ENCODE measurements around the gene MACF1.
"Not testable (repeated sequence)": the region's sequence is repeated elsewhere in the genome, so short reads cannot be mapped to it uniquely, and the experiment has no call there.

Gene MACF1, protein sequence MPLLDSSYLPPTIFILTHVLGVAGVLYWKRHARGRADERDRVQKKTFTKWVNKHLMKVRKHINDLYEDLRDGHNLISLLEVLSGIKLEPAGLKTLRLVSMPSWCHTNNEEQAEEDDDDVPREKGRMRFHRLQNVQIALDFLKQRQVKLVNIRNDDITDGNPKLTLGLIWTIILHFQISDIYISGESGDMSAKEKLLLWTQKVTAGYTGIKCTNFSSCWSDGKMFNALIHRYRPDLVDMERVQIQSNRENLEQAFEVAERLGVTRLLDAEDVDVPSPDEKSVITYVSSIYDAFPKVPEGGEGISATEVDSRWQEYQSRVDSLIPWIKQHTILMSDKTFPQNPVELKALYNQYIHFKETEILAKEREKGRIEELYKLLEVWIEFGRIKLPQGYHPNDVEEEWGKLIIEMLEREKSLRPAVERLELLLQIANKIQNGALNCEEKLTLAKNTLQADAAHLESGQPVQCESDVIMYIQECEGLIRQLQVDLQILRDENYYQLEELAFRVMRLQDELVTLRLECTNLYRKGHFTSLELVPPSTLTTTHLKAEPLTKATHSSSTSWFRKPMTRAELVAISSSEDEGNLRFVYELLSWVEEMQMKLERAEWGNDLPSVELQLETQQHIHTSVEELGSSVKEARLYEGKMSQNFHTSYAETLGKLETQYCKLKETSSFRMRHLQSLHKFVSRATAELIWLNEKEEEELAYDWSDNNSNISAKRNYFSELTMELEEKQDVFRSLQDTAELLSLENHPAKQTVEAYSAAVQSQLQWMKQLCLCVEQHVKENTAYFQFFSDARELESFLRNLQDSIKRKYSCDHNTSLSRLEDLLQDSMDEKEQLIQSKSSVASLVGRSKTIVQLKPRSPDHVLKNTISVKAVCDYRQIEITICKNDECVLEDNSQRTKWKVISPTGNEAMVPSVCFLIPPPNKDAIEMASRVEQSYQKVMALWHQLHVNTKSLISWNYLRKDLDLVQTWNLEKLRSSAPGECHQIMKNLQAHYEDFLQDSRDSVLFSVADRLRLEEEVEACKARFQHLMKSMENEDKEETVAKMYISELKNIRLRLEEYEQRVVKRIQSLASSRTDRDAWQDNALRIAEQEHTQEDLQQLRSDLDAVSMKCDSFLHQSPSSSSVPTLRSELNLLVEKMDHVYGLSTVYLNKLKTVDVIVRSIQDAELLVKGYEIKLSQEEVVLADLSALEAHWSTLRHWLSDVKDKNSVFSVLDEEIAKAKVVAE (N-terminal part only)

DNA sequence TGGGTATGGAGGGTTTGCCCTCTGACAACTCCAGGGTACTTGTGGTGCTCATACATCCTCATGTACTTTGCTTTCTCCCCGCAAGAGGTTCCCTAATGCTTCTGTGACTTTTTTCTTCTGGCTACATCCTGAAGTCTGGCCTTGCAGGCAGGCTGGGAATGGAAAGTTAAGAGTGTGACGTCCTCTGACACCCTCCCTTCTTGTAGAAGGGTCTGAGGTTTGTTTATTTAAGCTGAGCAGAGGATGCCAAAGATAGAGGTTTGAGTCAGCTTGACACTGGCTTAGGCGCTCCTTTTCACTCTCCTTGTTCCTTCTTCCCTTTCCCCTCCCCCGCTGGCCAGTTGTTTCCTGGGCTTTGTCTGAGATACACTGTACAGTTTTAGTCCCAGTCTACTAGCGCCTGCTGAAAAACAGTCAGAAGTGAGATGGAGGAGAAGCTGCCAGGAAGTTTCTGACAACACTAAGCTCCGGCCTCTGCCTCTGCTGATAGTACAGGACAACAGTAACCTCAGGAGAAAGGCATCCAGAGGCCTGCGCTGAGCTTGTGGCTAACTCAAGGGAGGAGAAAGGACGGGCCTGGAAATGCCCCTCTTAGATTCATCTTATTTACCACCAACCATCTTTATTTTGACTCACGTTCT lies at the start of gene MACF1:
MACF1 (plus strand) TSS at position 255 of the 641 bp plus-strand sequence; CDS start at position 583, 328 bp downstream.
- H3K27me3 ChIP-seq (ENCODE audit: low read depth, low read length) = no peaks in the 10 kb centered on the region
- H3K27ac ChIP-seq (ENCODE audit: low read length) = peak within 1 kb of the TSS; percentile 98
- H3K9me3 ChIP-seq (ENCODE audit: control insufficient read depth in 1 of 2, low read length in 2 of 2) = no peaks in the 10 kb centered on the region
- H3K4me1 ChIP-seq (ENCODE audit: control insufficient read depth in 1 of 2, insufficient read depth in 2 of 2, low read length in 2 of 2) = peaks cover 0 to 17% of the 10 kb centered on the region in 2 donors
- peak within 1 kb of the TSS; percentile 74 to 76 for H3K4me3 ChIP-seq (ENCODE audit: low read depth in 1 of 2, low read length in 2 of 2)
- H3K36me3 ChIP-seq (ENCODE audit: control insufficient read depth in 1 of 2, insufficient read depth in 2 of 2, low read length in 2 of 2) = peaks cover 0 to 15% of the 10 kb centered on the region in 2 donors

- Histone ChIP-seq H3K36me3 (ENCODE audit: control insufficient read depth in 1 of 2, insufficient read depth in 2 of 2, low read length in 2 of 2) (no peaks in the 10 kb centered on the region), H3K27ac (ENCODE audit: low read length) (no peak overlapping the region), H3K4me1 (ENCODE audit: control insufficient read depth in 1 of 2, insufficient read depth in 2 of 2, low read length in 2 of 2) (peaks cover 19 to 55% of the 10 kb centered on the region in 2 donors), H3K27me3 (ENCODE audit: low read depth, low read length) (no peaks in the 10 kb centered on the region), H3K9me3 (ENCODE audit: control insufficient read depth in 1 of 2, low read length in 2 of 2) (no peaks in the 10 kb centered on the region), H3K4me3 (ENCODE audit: low read depth in 1 of 2, low read length in 2 of 2) (no peak overlapping the region)
Observed at GRCh38 chr1:39157304-39157703, 47.2 kb upstream of the MACF1 start.

- H3K27me3 ChIP-seq (ENCODE audit: low read depth, low read length) = no peaks in the 10 kb centered on the region
- H3K36me3 ChIP-seq (ENCODE audit: control insufficient read depth in 1 of 2, insufficient read depth in 2 of 2, low read length in 2 of 2) = no peaks in the 10 kb centered on the region
- peak overlapping the region; percentile 70 for H3K27ac ChIP-seq (ENCODE audit: low read length)
- H3K4me1 ChIP-seq (ENCODE audit: control insufficient read depth in 1 of 2, insufficient read depth in 2 of 2, low read length in 2 of 2) = peaks cover 10 to 46% of the 10 kb centered on the region in 2 donors
- no peaks in the 10 kb centered on the region for H3K9me3 ChIP-seq (ENCODE audit: control insufficient read depth in 1 of 2, low read length in 2 of 2)
- H3K4me3 ChIP-seq (ENCODE audit: low read depth in 1 of 2, low read length in 2 of 2) = peak overlapping the region in 1 of 2 donors; percentile 30
Observed at GRCh38 chr1:39158327-39159086, 46.0 kb upstream of the MACF1 start.

DNA sequence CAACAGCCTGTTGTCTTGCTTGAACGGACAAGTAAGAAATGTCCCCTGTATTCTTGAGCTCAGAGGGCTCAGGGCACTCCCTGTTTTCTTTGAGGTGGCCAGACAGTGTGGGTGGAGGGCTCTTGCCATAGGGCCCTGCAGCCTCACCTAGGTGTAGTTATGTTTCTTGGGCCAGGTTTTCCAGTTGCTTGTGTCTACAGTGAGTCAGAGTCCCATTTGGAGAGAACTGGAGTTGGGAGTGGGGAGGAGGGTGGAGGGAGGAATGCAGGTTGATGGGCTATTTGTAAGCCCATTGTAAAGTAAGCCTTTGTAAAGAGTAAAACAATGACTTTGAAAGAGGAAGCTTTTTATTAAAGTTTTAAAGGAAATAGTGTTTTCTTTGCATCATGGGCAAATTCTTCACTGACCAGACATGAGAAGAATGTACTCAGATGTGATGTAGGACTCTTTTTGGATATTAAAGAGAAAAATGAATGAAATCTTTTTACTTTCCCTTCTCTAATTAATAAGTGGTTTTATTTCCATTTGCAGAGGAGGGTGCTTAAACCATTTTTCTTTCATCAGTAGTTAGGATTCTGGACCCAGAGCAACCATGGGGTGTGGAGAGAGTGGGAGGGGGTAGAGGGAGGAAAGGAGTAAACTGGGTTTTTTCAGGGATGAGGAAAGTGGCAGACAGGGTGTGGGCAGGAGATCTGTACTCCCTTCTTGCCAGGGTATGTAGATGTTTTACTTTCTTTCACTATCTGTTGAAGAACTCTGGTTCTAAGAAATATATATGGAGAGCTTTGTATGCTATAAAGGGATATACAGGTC lies 45.1 kb upstream of the MACF1 start:
- peak overlapping the region; percentile 70 for H3K27ac ChIP-seq (ENCODE audit: low read length)
- no peaks in the 10 kb centered on the region for H3K27me3 ChIP-seq (ENCODE audit: low read depth, low read length)
- no peaks in the 10 kb centered on the region for H3K9me3 ChIP-seq (ENCODE audit: control insufficient read depth in 1 of 2, low read length in 2 of 2)
- peak overlapping the region in 1 of 2 donors; percentile 30 for H3K4me3 ChIP-seq (ENCODE audit: low read depth in 1 of 2, low read length in 2 of 2)
- H3K4me1 ChIP-seq (ENCODE audit: control insufficient read depth in 1 of 2, insufficient read depth in 2 of 2, low read length in 2 of 2) = peaks cover under 1 to 44% of the 10 kb centered on the region in 2 donors
- H3K36me3 ChIP-seq (ENCODE audit: control insufficient read depth in 1 of 2, insufficient read depth in 2 of 2, low read length in 2 of 2) = no peaks in the 10 kb centered on the region

DNA sequence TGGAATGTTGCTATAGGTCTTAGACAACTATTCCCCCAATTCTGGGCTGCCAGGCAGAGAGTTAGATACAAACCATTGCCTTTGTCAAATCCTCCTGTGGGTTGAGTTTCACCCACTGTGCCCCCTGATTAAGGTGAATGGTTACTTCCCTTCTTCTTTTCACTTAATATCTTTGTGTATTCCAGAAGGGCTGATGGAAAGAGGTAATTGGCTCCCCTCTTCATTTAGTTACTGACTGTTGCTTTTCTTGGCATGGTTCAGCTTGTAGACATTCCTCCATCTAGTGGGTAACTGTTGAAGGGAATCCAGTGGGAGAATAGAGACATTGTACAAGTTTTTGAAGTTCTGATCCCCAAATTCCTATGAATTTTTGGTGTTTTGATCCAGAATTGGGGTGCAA lies 43.8 kb upstream of the MACF1 start:
- H3K27ac ChIP-seq (ENCODE audit: low read length) = no peak overlapping the region
- H3K9me3 ChIP-seq (ENCODE audit: control insufficient read depth in 1 of 2, low read length in 2 of 2) = no peaks in the 10 kb centered on the region
- H3K4me3 ChIP-seq (ENCODE audit: low read depth in 1 of 2, low read length in 2 of 2) = no peak overlapping the region
- no peaks in the 10 kb centered on the region for H3K36me3 ChIP-seq (ENCODE audit: control insufficient read depth in 1 of 2, insufficient read depth in 2 of 2, low read length in 2 of 2)
- no peaks in the 10 kb centered on the region for H3K27me3 ChIP-seq (ENCODE audit: low read depth, low read length)
- peaks cover 0 to 34% of the 10 kb centered on the region in 2 donors for H3K4me1 ChIP-seq (ENCODE audit: control insufficient read depth in 1 of 2, insufficient read depth in 2 of 2, low read length in 2 of 2)

GRCh38 chr1:39161811-39162210 lies 42.7 kb upstream of the MACF1 start:
- not testable (repeated sequence) for H3K36me3 ChIP-seq (ENCODE audit: control insufficient read depth in 1 of 2, insufficient read depth in 2 of 2, low read length in 2 of 2); H3K27me3 ChIP-seq (ENCODE audit: low read depth, low read length); H3K9me3 ChIP-seq (ENCODE audit: control insufficient read depth in 1 of 2, low read length in 2 of 2); H3K4me3 ChIP-seq (ENCODE audit: low read depth in 1 of 2, low read length in 2 of 2); H3K27ac ChIP-seq (ENCODE audit: low read length)
- peaks cover 0 to 34% of the 10 kb centered on the region in 2 donors for H3K4me1 ChIP-seq (ENCODE audit: control insufficient read depth in 1 of 2, insufficient read depth in 2 of 2, low read length in 2 of 2)

GRCh38 chr1:39163469-39163868 lies 41.0 kb upstream of the MACF1 start:
- Histone ChIP-seq H3K27ac (ENCODE audit: low read length) (no peak overlapping the region), H3K9me3 (ENCODE audit: control insufficient read depth in 1 of 2, low read length in 2 of 2) (no peaks in the 10 kb centered on the region), H3K4me1 (ENCODE audit: control insufficient read depth in 1 of 2, insufficient read depth in 2 of 2, low read length in 2 of 2) (peaks cover 0 to 29% of the 10 kb centered on the region in 2 donors), H3K36me3 (ENCODE audit: control insufficient read depth in 1 of 2, insufficient read depth in 2 of 2, low read length in 2 of 2) (no peaks in the 10 kb centered on the region), H3K4me3 (ENCODE audit: low read depth in 1 of 2, low read length in 2 of 2) (no peak overlapping the region), H3K27me3 (ENCODE audit: low read depth, low read length) (no peaks in the 10 kb centered on the region)

DNA sequence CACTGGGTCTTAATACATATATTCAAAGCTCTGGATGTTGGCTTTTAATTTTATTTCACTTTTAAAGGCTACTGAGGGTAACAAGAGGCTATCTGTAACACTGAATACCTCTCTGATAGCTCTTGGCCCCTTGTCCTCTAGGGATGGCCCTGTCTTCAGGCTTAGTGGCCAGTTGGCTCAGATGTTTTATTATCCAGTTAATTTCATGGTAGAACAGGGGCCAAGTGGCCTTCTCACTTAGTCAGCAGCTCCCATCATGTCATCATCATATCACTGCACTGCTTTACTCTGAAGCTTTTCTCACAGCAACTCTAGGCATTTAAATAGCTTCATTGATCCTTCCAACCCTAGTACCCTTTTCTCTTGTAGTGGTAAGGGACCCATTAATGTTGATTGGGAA lies 40.2 kb upstream of the MACF1 start:
- H3K36me3 ChIP-seq (ENCODE audit: control insufficient read depth in 1 of 2, insufficient read depth in 2 of 2, low read length in 2 of 2) = no peaks in the 10 kb centered on the region
- H3K27me3 ChIP-seq (ENCODE audit: low read depth, low read length) = no peaks in the 10 kb centered on the region
- no peak overlapping the region for H3K4me3 ChIP-seq (ENCODE audit: low read depth in 1 of 2, low read length in 2 of 2)
- H3K4me1 ChIP-seq (ENCODE audit: control insufficient read depth in 1 of 2, insufficient read depth in 2 of 2, low read length in 2 of 2) = peaks cover 0 to 21% of the 10 kb centered on the region in 2 donors
- H3K27ac ChIP-seq (ENCODE audit: low read length) = no peak overlapping the region
- H3K9me3 ChIP-seq (ENCODE audit: control insufficient read depth in 1 of 2, low read length in 2 of 2) = no peaks in the 10 kb centered on the region

DNA sequence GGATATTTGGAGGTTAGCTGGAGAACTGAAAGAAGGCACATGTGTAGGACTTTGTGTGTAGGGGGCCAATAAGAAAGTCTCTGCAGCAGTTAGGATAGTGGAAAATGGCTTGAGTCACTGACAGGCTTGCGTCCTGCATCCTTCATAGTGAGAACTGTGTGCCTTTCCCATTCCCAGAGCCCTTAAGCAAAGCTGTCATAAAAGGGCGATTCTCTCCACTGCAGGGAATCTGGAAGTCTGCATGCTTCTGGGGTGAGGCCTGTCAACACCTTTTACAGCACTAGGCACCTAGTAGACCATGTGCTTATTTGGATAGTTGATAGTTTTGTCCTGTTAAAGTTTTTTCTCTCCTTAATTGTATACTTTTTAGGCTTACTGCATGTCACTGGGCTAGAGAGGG lies 39.4 kb upstream of the MACF1 start:
- peaks cover 0 to 20% of the 10 kb centered on the region in 2 donors for H3K4me1 ChIP-seq (ENCODE audit: control insufficient read depth in 1 of 2, insufficient read depth in 2 of 2, low read length in 2 of 2)
- H3K27me3 ChIP-seq (ENCODE audit: low read depth, low read length) = no peaks in the 10 kb centered on the region
- H3K27ac ChIP-seq (ENCODE audit: low read length) = no peak overlapping the region
- no peaks in the 10 kb centered on the region for H3K36me3 ChIP-seq (ENCODE audit: control insufficient read depth in 1 of 2, insufficient read depth in 2 of 2, low read length in 2 of 2)
- no peaks in the 10 kb centered on the region for H3K9me3 ChIP-seq (ENCODE audit: control insufficient read depth in 1 of 2, low read length in 2 of 2)
- H3K4me3 ChIP-seq (ENCODE audit: low read depth in 1 of 2, low read length in 2 of 2) = no peak overlapping the region

All from muscle layer of duodenum (tissue), 2 donors.